22Rv1 (cell line): ENCODE measurements around the gene MLX.

Experiments used
- H3K27ac ChIP-seq: fragments of 450-650 bp; 2 replicates; pipeline ENCODE4 v1.5.1; 2017
- ZFX ChIP-seq: fragments of 450-650 bp; IDR thresholded peaks from 2 replicates; pipeline ENCODE4 v1.6.1; 2017; ENCODE audit warnings: antibody characterized with exemption, borderline replicate concordance
- TF ChIP-seq, protein P1 (sequence below): fragments of 450-650 bp; IDR thresholded peaks from 2 replicates; pipeline ENCODE4 v1.5.1; 2017; ENCODE audit warnings: mild to moderate bottlenecking

MLX gene

DNA sequence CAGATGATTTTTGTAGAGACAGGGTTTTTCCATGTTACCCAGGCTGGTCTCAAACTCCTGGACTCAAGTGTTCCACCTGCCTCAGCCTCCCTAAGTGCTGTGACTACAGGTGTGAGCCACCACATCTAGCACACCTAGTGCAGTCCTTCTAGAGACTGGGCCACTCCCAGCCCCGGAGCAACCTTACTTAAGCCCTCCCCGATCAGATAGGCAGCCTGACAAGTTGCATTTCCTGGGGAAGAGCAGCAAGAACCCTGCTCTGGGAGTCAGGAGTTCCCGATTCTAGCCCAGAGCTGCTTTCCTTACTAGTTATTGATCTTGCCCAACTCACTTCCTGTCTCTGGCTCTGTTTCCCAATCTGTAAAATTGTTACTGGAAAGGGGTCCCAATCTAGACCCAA is 37.8 kb upstream of the MLX start:
- H3K27ac ChIP-seq, result no peak overlapping the region
- TF ChIP-seq, protein P1, sequence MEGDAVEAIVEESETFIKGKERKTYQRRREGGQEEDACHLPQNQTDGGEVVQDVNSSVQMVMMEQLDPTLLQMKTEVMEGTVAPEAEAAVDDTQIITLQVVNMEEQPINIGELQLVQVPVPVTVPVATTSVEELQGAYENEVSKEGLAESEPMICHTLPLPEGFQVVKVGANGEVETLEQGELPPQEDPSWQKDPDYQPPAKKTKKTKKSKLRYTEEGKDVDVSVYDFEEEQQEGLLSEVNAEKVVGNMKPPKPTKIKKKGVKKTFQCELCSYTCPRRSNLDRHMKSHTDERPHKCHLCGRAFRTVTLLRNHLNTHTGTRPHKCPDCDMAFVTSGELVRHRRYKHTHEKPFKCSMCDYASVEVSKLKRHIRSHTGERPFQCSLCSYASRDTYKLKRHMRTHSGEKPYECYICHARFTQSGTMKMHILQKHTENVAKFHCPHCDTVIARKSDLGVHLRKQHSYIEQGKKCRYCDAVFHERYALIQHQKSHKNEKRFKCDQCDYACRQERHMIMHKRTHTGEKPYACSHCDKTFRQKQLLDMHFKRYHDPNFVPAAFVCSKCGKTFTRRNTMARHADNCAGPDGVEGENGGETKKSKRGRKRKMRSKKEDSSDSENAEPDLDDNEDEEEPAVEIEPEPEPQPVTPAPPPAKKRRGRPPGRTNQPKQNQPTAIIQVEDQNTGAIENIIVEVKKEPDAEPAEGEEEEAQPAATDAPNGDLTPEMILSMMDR, result no peak
- no peak for TF ChIP-seq ZFX

- no peak for TF ChIP-seq ZFX
- TF ChIP-seq, protein P1, result no peak
- peak overlapping the region; percentile 45 for H3K27ac ChIP-seq
Observed at GRCh38 chr17:42530952-42531454, 35.9 kb upstream of the MLX start.

GRCh38 chr17:42531455-42532354 is 35.2 kb upstream of the MLX start:
- TF ChIP-seq ZFX, result no peak
- TF ChIP-seq, protein P1, result peak; percentile 70
- peak overlapping the region; percentile 65 for H3K27ac ChIP-seq

DNA sequence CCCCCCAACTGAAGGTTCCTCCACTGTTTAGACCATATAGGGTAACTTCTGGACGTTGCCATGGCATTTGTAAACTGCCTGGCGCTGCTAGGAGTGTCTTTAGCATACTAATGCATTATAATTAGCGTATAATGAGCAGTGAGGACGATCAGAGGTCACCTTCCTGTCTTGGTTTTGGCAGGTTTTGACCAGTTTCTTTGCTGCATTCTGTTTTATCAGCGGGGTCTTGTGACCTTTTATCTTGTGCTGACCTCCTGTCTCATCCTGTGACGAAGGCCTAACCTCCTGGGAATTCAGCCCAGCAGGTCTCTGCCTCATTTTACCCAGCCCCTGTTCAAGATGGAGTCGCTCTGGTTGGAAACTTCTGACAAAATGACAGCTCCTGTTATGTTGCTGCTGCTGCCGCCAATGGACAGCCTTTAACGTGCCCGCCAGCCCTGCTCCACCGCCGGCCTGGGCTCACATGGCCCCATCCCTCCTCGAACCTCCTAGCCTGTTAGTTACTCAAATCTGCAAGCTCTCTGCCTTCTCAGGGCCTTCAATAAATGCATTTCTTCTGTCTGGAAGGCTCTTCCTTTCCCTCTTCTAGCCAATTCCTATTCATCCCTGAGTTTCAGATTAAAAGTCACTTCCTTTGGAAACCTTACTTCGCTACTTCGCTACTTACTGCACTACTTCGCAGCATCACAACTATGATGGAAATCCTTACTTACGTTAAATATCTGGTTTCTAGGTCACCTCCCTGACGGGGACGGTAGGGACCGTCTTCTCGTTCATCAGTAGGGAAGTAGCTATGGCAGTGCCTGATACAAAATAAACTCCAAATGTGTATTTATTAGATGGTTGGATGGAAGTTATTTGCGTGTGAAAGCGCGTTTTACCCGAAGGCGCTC is 31.5 kb upstream of the MLX start:
- no peak for TF ChIP-seq ZFX
- TF ChIP-seq, protein P1, result no peak
- H3K27ac ChIP-seq, result peak overlapping the region; percentile 89

GRCh38 chr17:42536048-42536371 is 30.9 kb upstream of the MLX start, which contains the start of gene NAGLU:
NAGLU (plus strand) TSS chr17:42536241; CDS start chr17:42536273, 32 bp downstream.
- no peak for TF ChIP-seq ZFX
- TF ChIP-seq, protein P1, result no peak
- peak within 1 kb of the TSS; percentile 89 for H3K27ac ChIP-seq

- H3K27ac ChIP-seq, result peak overlapping the region; percentile 89
- no peak for TF ChIP-seq ZFX
- TF ChIP-seq, protein P1, result peak; percentile 14; the same call in 1 of the 2 replicates
Observed at GRCh38 chr17:42536372-42537155, 30.3 kb upstream of the MLX start.
